Large intestine (tissue), 3 donors: ENCODE data around the gene SLC20A1. TPM values are rescaled to one million over a fixed set of nuclear protein-coding genes. Genes with fewer than 3 reads are reported as not detected.
"Not testable (repeated sequence)": the region's sequence is repeated elsewhere in the genome, so short reads cannot be mapped to it uniquely, and the experiment has no call there.

Source experiments
- DNase-seq, 2 donors: peaks; one replicate each; pipeline versions ENCODE4 v3.0.0 to v3.0.0-alpha.2; 2013
- H3K27ac ChIP-seq: one replicate; pipeline ENCODE4 v1.5.1; 2013; ENCODE audit warnings: low read length
- H3K27me3 ChIP-seq: 2 replicates; pipeline ENCODE4 v1.6.1; 2013; ENCODE audit warnings: low read length; ENCODE audit not compliant: control insufficient read depth, insufficient read depth
- H3K36me3 ChIP-seq: 2 replicates; pipeline ENCODE4 v1.6.1; 2013; ENCODE audit warnings: low read length; ENCODE audit not compliant: control insufficient read depth, insufficient read depth
- H3K4me1 ChIP-seq: one replicate; pipeline ENCODE4 v1.6.1; 2013; ENCODE audit warnings: low read length; ENCODE audit not compliant: control insufficient read depth, insufficient read depth
- H3K4me3 ChIP-seq: one replicate; pipeline ENCODE4 v1.5.1; 2013; ENCODE audit warnings: low read length
- H3K9me3 ChIP-seq: one replicate; pipeline ENCODE4 v1.6.1; 2013; ENCODE audit warnings: mild to moderate bottlenecking, low read depth, low read length, moderate library complexity; ENCODE audit not compliant: control insufficient read depth
- WGBS: methylation state at CpG from one replicate; pipeline ENCODE4 v1.1.5; 2013; ENCODE audit warnings: low lambda C conversion rate; ENCODE audit not compliant: insufficient coverage; 5-methylcytosine and 5-hydroxymethylcytosine counted together
- polyA plus RNA-seq: library from polyadenylated mRNA; unstranded; fragments of 120-200 nt; gene quantifications from one replicate; pipeline ENCODE4 v1.2.1, GENCODE V29; 2013

The SLC20A1 gene
- polyA plus RNA-seq, 1 donor = 42.1 TPM

DNA sequence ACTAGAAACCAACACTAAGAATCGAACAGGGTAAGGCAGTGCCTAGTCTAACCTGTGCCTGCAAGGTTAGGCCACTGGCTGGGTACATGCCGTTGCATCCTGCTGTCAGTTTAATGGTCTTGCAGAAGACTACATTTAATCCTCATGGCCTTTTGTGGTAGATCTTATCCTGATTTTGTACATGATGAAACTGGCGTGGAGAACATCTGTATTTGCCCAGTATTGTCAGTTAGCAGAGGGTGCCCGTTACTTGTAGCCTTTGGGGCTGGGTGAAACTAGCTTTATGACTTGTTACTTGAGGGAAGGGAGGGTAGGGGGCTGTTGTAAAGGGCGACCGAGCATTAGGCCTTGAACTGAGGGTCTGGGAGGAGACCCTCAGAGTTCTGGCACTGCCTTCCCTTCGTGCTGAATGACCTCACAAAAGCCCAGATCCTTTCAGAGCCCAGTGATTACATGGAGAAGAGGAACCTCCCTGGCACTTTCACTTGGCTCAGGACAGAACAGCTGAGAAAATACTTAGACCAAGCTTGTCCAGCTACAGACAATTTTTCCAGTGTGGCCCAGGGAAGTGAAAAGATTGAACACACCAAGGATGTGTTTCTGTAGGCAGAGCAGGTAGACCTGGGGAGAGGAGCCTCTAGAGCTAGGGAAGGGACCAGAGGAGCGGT lies 19.5 kb downstream of the SLC20A1 start:
- whole genome bisulfite sequencing = 100% methylated on average over 1 of the region's 8 CpGs
- H3K36me3 ChIP-seq = peaks cover 33% of the 10 kb centered on the region

DNA sequence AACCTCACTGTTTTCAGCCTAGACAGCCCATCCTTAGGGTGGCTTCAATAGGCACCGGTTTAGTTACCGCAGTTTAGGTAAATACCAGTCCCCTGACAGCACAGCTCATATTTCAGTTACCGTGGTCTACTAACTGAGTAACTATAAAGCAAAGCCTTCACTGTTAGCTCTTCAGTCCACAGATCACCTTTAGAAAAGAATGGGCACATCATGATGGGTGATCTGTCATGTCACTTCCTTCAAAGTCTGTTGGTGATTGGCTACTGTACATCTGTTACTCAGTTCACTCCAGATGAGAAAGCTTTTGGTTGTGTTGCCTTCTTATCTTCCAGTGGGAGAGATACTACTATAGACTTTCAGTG lies 21.0 kb downstream of the SLC20A1 start:
- H3K4me3 ChIP-seq = no peak overlapping the region
- H3K27me3 ChIP-seq = no peaks in the 10 kb centered on the region
- DNase-seq = no peak
- peaks cover 30% of the 10 kb centered on the region for H3K36me3 ChIP-seq
- H3K9me3 ChIP-seq = no peaks in the 10 kb centered on the region
- no peaks in the 10 kb centered on the region for H3K4me1 ChIP-seq
- no CpG with 5 or more reads among the region's 3 CpGs for WGBS
- H3K27ac ChIP-seq = no peak overlapping the region

More for the DNA sequence above, 19.5 kb downstream of the SLC20A1 start:
- Histone ChIP-seq H3K4me3 (no peak overlapping the region), H3K27ac (no peak overlapping the region), H3K9me3 (no peaks in the 10 kb centered on the region), H3K27me3 (no peaks in the 10 kb centered on the region), H3K4me1 (no peaks in the 10 kb centered on the region)
- no peak for DNase-seq

DNA sequence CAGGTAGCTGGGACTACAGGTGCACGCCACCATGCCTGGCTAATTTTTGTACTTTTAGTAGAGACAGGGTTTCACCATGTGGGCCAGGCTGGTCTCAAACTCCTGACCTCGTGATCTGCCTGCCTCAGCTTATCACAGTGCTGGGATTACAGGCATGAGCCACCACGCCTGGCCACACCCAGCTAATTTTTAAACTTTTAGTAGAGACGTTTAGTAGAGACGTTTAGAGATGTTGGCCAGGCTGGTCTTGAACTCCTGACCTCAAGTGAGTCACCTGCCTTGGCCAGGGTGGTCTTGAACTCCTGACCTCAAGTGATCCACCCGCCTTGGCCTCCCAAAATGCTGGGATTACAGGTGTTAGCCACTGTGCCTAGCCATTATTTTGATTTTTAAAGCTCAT lies 21.8 kb downstream of the SLC20A1 start:
- not testable (repeated sequence) for H3K27me3 ChIP-seq, H3K4me1 ChIP-seq, H3K9me3 ChIP-seq, H3K4me3 ChIP-seq, DNase-seq, H3K27ac ChIP-seq
- WGBS = no CpG with 5 or more reads among the region's 6 CpGs
- peaks cover 24% of the 10 kb centered on the region for H3K36me3 ChIP-seq

DNA sequence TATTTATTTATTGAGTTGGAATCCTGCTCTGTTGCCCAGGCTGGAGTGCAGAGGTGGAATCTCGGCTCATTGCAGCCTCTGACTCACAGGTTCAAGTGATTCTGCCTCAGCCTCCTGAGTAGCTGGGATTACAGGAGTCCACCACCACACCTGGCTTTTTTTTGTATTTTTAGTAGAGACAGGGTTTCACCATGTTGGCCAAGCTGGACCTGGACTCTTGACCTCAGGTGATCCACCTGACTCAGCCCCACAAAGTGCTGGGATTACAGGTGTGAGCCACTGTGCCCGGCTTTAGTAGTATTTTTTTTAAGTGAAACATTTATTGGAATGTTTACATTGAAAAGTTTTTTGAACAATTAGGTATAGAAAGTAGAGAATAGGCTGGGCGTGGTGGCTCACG lies 23.9 kb downstream of the SLC20A1 start:
- no CpG with 5 or more reads among the region's 4 CpGs for WGBS
- H3K27me3 ChIP-seq = no peaks in the 10 kb centered on the region
- H3K4me3 ChIP-seq = no peak overlapping the region
- H3K27ac ChIP-seq = no peak overlapping the region
- H3K4me1 ChIP-seq = no peaks in the 10 kb centered on the region
- DNase-seq = no peak
- H3K36me3 ChIP-seq = peaks cover 9% of the 10 kb centered on the region
- H3K9me3 ChIP-seq = no peaks in the 10 kb centered on the region

DNA sequence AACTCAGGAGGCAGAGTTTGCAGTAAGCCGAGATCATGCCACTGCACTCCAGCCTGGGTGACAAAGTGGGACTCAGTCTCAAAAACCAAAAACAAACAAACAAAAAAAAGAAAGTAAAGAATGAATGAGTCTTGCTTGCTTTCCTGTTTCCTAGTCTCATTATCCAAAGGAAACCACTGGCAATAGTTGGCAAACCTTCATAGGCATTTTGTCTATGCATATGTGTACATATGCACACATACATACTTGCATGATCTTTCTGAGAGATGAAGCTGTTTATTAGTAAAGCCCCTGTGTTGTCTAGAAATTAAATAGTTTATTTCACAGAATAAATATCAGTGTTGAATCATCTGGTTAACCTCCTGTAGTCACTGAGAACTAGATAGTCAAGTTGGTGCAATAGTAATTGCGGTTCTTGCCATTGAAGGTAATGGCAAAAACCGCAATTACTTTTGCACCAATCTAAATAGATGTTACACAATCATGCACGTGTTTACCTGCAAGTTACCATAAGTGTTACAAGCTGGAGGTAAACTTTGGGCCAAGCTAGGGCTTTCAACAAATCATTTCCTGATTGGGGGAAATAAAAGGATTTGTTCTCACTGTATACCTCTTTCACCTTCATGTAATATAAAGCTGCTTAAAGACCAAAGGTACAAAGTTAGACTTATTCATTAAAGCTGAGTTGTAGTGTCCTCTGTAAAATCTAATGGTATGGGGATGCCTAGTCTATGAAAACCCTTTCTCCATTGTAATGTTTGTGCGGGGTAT lies 24.7 kb downstream of the SLC20A1 start:
- no peak overlapping the region for H3K27ac ChIP-seq
- H3K9me3 ChIP-seq = no peaks in the 10 kb centered on the region
- DNase-seq = no peak
- peaks cover under 1% of the 10 kb centered on the region for H3K36me3 ChIP-seq
- H3K4me3 ChIP-seq = no peak overlapping the region
- H3K4me1 ChIP-seq = no peaks in the 10 kb centered on the region
- H3K27me3 ChIP-seq = no peaks in the 10 kb centered on the region
- no CpG with 5 or more reads among the region's 5 CpGs for WGBS

DNA sequence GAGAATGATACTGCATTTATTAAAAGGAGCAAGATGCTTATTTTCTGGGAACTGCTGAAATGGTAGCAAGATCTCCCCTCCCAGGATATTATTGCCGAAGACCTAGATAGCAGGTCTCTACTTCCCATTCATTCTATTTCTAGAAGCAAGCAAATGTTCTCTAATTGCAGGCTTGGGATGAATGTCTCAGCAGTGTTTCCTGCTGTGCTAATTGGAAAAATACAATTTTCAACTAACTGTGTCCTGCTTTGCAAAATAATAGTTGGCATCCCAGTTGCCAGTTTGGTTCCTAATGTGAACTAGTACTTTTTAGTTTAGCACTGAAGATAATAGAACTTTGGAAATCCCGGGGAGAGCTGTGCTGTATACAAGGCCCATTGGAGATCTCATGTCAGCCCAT lies 26.1 kb downstream of the SLC20A1 start:
- WGBS = 100% methylated on average over 1 of the region's 2 CpGs

DNA sequence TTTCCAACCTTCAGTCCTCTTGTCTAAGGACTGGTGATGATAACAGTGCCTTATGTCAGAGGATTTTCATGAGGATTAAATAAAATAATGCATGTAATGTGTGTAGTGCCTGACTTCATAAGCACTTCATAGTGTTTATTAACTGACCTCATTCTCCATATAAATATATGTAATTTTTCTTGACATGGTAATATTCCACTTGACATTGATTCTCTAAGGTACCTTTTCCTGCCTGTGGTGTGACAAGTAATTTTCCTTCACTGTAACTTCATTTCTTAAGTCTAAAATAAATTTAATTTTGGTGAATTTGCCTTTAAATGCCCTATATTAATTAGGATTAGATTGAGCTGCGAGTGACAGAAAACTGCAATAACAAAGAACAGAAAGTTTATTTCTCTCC lies 27.3 kb downstream of the SLC20A1 start:
- no CpG with 5 or more reads among the region's 1 CpG for whole genome bisulfite sequencing
- H3K4me1 ChIP-seq = no peaks in the 10 kb centered on the region

More for the DNA sequence above, 26.1 kb downstream of the SLC20A1 start:
- no peaks in the 10 kb centered on the region for H3K4me1 ChIP-seq
- no peaks in the 10 kb centered on the region for H3K27me3 ChIP-seq
- no peak for DNase-seq
- no peak overlapping the region for H3K4me3 ChIP-seq
- H3K9me3 ChIP-seq = no peaks in the 10 kb centered on the region
- no peak overlapping the region for H3K27ac ChIP-seq
- no peaks in the 10 kb centered on the region for H3K36me3 ChIP-seq

DNA sequence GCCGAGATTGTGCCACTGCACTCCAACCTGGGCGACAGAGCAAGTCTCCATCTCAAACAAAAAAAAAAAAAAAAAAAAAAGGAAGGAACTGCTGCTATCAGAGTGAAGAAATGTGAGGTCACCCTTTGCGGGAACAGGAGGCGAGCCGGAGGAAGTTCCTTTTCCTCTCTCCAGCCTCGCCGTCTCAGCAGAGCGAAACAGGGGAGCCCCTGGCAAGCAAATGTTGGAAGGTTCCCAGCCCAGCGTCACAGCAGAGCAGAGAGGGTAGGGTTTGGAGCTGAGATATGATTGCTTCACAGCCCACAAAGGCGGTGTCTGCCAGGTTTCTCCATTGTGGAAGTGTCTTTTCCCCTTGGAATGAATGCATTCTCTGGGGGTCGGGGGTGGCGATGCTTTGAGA lies 28.5 kb downstream of the SLC20A1 start:
- Histone ChIP-seq H3K27me3 (no peaks in the 10 kb centered on the region), H3K36me3 (no peaks in the 10 kb centered on the region), H3K4me1 (no peaks in the 10 kb centered on the region), H3K4me3 (no peak overlapping the region), H3K9me3 (no peaks in the 10 kb centered on the region), H3K27ac (no peak overlapping the region)
- WGBS = no CpG with 5 or more reads among the region's 12 CpGs
- DNase-seq = no peak

More for the DNA sequence above, 27.3 kb downstream of the SLC20A1 start:
- no peaks in the 10 kb centered on the region for H3K36me3 ChIP-seq
- no peak overlapping the region for H3K4me3 ChIP-seq
- no peak for DNase-seq
- no peak overlapping the region for H3K27ac ChIP-seq
- no peaks in the 10 kb centered on the region for H3K27me3 ChIP-seq
- no peaks in the 10 kb centered on the region for H3K9me3 ChIP-seq

DNA sequence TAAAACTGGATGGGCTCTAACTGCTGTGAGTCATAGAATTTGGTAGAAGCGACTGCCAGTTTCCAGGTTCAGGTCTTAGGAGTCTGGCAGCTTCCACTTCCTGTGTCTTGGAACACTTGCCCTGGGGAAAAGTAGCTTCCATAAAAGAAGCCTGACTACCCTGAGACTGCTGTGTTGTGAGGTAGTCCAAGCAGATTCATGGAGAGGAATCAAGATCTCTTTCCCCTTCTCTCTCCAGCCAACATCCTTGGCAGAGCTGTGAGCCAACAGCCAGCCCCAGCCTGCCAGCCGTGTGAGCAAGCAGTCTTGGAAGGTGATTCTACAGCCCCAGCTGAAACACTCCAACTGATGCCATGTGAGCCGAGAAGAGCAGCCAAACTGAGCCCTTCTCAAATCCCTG lies 33.7 kb downstream of the SLC20A1 start:
- no peak for DNase-seq
- Histone ChIP-seq H3K27me3 (no peaks in the 10 kb centered on the region), H3K27ac (no peak overlapping the region), H3K36me3 (no peaks in the 10 kb centered on the region), H3K4me3 (no peak overlapping the region), H3K4me1 (no peaks in the 10 kb centered on the region), H3K9me3 (no peaks in the 10 kb centered on the region)
- WGBS = no CpG with 5 or more reads among the region's 3 CpGs

DNA sequence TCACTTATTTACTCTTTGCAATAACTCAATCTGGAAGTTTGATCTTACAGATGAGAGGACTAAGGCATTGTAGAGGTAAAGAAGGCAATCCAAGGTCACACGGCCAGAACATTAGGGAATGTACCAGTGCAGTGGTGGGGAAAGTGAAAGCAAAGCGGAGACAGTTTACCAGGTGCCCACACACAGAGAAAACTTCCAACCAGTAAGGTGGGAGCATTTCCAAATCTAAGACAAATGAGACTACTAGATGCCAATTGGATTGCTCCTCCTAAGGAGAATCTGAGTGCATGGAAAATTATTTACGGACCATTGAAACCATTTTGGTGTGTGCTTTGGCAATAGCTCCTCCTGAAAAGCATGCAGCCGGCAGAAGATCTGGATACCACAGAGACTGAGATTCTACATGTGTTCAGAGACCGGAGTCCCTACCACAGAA lies 34.9 kb downstream of the SLC20A1 start:
- DNase-seq = no peak
- no CpG with 5 or more reads among the region's 5 CpGs for WGBS
- H3K27ac ChIP-seq = no peak overlapping the region

More for the DNA sequence above, 34.9 kb downstream of the SLC20A1 start:
- no peak overlapping the region for H3K4me3 ChIP-seq
- H3K36me3 ChIP-seq = no peaks in the 10 kb centered on the region
- H3K4me1 ChIP-seq = no peaks in the 10 kb centered on the region
- no peaks in the 10 kb centered on the region for H3K9me3 ChIP-seq
- H3K27me3 ChIP-seq = no peaks in the 10 kb centered on the region
